ENCODE data around the gene AUTS2.

- TF ChIP-seq, protein P1, sequence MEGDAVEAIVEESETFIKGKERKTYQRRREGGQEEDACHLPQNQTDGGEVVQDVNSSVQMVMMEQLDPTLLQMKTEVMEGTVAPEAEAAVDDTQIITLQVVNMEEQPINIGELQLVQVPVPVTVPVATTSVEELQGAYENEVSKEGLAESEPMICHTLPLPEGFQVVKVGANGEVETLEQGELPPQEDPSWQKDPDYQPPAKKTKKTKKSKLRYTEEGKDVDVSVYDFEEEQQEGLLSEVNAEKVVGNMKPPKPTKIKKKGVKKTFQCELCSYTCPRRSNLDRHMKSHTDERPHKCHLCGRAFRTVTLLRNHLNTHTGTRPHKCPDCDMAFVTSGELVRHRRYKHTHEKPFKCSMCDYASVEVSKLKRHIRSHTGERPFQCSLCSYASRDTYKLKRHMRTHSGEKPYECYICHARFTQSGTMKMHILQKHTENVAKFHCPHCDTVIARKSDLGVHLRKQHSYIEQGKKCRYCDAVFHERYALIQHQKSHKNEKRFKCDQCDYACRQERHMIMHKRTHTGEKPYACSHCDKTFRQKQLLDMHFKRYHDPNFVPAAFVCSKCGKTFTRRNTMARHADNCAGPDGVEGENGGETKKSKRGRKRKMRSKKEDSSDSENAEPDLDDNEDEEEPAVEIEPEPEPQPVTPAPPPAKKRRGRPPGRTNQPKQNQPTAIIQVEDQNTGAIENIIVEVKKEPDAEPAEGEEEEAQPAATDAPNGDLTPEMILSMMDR (IDR thresholded peaks at IDR 0.05; ENCODE audit: insufficient read depth, low read length, poor library complexity, severe bottlenecking), result no peak
- no peak for TF ChIP-seq EZH2phosphoT487 (conservative IDR thresholded peaks at IDR 0.05; ENCODE audit: low read length)
These were observed 715.9 kb downstream of the AUTS2 start for GRCh38 chr7:70314221-70314620.

All from SU-DHL-6 (cell line).